ENCODE measurements around the gene MTMR11.

- TF ChIP-seq, protein P1, sequence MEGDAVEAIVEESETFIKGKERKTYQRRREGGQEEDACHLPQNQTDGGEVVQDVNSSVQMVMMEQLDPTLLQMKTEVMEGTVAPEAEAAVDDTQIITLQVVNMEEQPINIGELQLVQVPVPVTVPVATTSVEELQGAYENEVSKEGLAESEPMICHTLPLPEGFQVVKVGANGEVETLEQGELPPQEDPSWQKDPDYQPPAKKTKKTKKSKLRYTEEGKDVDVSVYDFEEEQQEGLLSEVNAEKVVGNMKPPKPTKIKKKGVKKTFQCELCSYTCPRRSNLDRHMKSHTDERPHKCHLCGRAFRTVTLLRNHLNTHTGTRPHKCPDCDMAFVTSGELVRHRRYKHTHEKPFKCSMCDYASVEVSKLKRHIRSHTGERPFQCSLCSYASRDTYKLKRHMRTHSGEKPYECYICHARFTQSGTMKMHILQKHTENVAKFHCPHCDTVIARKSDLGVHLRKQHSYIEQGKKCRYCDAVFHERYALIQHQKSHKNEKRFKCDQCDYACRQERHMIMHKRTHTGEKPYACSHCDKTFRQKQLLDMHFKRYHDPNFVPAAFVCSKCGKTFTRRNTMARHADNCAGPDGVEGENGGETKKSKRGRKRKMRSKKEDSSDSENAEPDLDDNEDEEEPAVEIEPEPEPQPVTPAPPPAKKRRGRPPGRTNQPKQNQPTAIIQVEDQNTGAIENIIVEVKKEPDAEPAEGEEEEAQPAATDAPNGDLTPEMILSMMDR (conservative IDR thresholded peaks at IDR 0.05; ENCODE audit: low read length) = no peak
- TF ChIP-seq EZH2phosphoT487 (IDR thresholded peaks at IDR 0.05; ENCODE audit: borderline replicate concordance) = no peak
Measured at GRCh38 chr1:149962736-149963135, 26.1 kb upstream of the MTMR11 start.
